Measurements from ENCODE around the gene SCUBE2. TPM values are rescaled to one million over a fixed set of nuclear protein-coding genes. Genes with fewer than 3 reads are reported as not detected.

Gene SCUBE2
- total and polyA plus RNA-seq, 2 donors (not counting 1 experiment from before 2014, with no cell fraction given) = not detected

GRCh38 chr11:9049959-9050358 is 41.4 kb downstream of the SCUBE2 start:
- Histone ChIP-seq H4K20me1 (ENCODE audit: control insufficient read depth, insufficient read depth, low read length, poor library complexity, severe bottlenecking) (no peaks in the 10 kb centered on the region), H3K79me2 (ENCODE audit: control insufficient read depth, insufficient read depth, low read length) (no peaks in the 10 kb centered on the region), H3K27me3 (replicated peaks in 1 of 4; ENCODE audit: control extremely low read depth in 1 of 4, control insufficient read depth in 3 of 4, insufficient read depth in 4 of 4, low read length in 3 of 4) (peaks cover 0 to 3% (median 0%) of the 10 kb centered on the region in 4 experiments), H3K4me2 (replicated peaks; ENCODE audit: low read depth, low read length, poor library complexity, severe bottlenecking) (no peak overlapping the region), H3K4me1 (ENCODE audit: control insufficient read depth in 2 of 2, insufficient read depth in 2 of 2, low read length in 2 of 2) (no peaks in the 10 kb centered on the region), H3K27ac (ENCODE audit: low read length in 2 of 2) (no peak overlapping the region), H3K36me3 (replicated peaks in 1 of 2; ENCODE audit: control extremely low read depth in 1 of 2, control insufficient read depth in 1 of 2, extremely low read depth in 1 of 2, insufficient read depth in 2 of 2, low read length in 1 of 2) (no peaks in the 10 kb centered on the region), H2AFZ (ENCODE audit: insufficient read depth, low read depth, low read length, poor library complexity, severe bottlenecking) (no peak overlapping the region), H3K4me3 (ENCODE audit: control extremely low read depth in 1 of 5, extremely low read depth in 1 of 5, insufficient read depth in 1 of 5, low read depth in 2 of 5, low read length in 4 of 5) (no peak overlapping the region), H3K9ac (ENCODE audit: low read length) (no peak overlapping the region), H3K9me3 (ENCODE audit: control extremely low read depth in 1 of 3, control insufficient read depth in 2 of 3, insufficient read depth in 1 of 3, low read length in 2 of 3) (no peaks in the 10 kb centered on the region)
- intact Hi-C loops (cut with micrococcal nuclease) = no loop called here
- H3K4me1 Mint-ChIP-seq = no peaks in the 10 kb centered on the region
- ATAC-seq (ENCODE audit: low read depth) = no peak
- ChIA-PET POLR2A (no interaction called here), CTCF (no interaction called here)
- no peak overlapping the region for H3K27ac Mint-ChIP-seq
- 93% methylated on average over 2 of the region's 2 CpGs for WGBS (ENCODE audit: insufficient coverage)
- H3K4me3 Mint-ChIP-seq = no peak overlapping the region
- no peaks in the 10 kb centered on the region for H3K9me3 Mint-ChIP-seq (ENCODE audit: insufficient read depth)
- no peaks in the 10 kb centered on the region for H3K27me3 Mint-ChIP-seq
- no peak for DNase-seq
- no peak for TF ChIP-seq CTCF (IDR thresholded peaks at IDR 0.05)
- TF ChIP-seq EZH2 (IDR thresholded peaks at IDR 0.05; ENCODE audit: borderline replicate concordance, insufficient read depth, low read depth, low read length, poor library complexity, severe bottlenecking) = no peak

GRCh38 chr11:9047964-9048523 is 43.4 kb downstream of the SCUBE2 start:
- Mint-ChIP-seq H3K27ac (no peak overlapping the region), H3K27me3 (no peaks in the 10 kb centered on the region), H3K9me3 (ENCODE audit: insufficient read depth) (no peaks in the 10 kb centered on the region), H3K4me3 (no peak overlapping the region), H3K4me1 (no peaks in the 10 kb centered on the region)
- Histone ChIP-seq H4K20me1 (ENCODE audit: control insufficient read depth, insufficient read depth, low read length, poor library complexity, severe bottlenecking) (no peaks in the 10 kb centered on the region), H2AFZ (ENCODE audit: insufficient read depth, low read depth, low read length, poor library complexity, severe bottlenecking) (no peak overlapping the region), H3K4me1 (ENCODE audit: control insufficient read depth in 2 of 2, insufficient read depth in 2 of 2, low read length in 2 of 2) (no peaks in the 10 kb centered on the region), H3K4me3 (ENCODE audit: control extremely low read depth in 1 of 5, extremely low read depth in 1 of 5, insufficient read depth in 1 of 5, low read depth in 2 of 5, low read length in 4 of 5) (no peak overlapping the region), H3K9ac (ENCODE audit: low read length) (no peak overlapping the region), H3K4me2 (replicated peaks; ENCODE audit: low read depth, low read length, poor library complexity, severe bottlenecking) (no peak overlapping the region), H3K36me3 (replicated peaks in 1 of 2; ENCODE audit: control extremely low read depth in 1 of 2, control insufficient read depth in 1 of 2, extremely low read depth in 1 of 2, insufficient read depth in 2 of 2, low read length in 1 of 2) (no peaks in the 10 kb centered on the region), H3K27ac (ENCODE audit: low read length in 2 of 2) (no peak overlapping the region), H3K79me2 (ENCODE audit: control insufficient read depth, insufficient read depth, low read length) (no peaks in the 10 kb centered on the region), H3K9me3 (ENCODE audit: control extremely low read depth in 1 of 3, control insufficient read depth in 2 of 3, insufficient read depth in 1 of 3, low read length in 2 of 3) (no peaks in the 10 kb centered on the region), H3K27me3 (replicated peaks in 1 of 4; ENCODE audit: control extremely low read depth in 1 of 4, control insufficient read depth in 3 of 4, insufficient read depth in 4 of 4, low read length in 3 of 4) (peaks cover 0 to 3% (median 0%) of the 10 kb centered on the region in 4 experiments)
- CTCF ChIA-PET = interaction anchor here (0.6 to 1.3 kb wide), 2 partner anchors 32 to 55 kb away, joined by 3 to 5 read pairs; no protein-coding TSS in a partner anchor
- DNase-seq (no peak), ATAC-seq (ENCODE audit: low read depth) (no peak)
- TF ChIP-seq EZH2 (IDR thresholded peaks at IDR 0.05; ENCODE audit: borderline replicate concordance, insufficient read depth, low read depth, low read length, poor library complexity, severe bottlenecking) = no peak
- TF ChIP-seq CTCF (IDR thresholded peaks at IDR 0.05) = no peak
- WGBS (ENCODE audit: insufficient coverage) = 98% methylated on average over 8 of the region's 9 CpGs
- intact Hi-C loops (cut with micrococcal nuclease) = no loop called here
- POLR2A ChIA-PET = no interaction called here
